HEK293 (cell line): ENCODE measurements around the gene DOCK8.

Experiments used
- CTCF ChIA-PET: fragments of 350-600 bp; formaldehyde crosslinking; extraction: SDS; loops from one replicate; lab custom pipeline; 2021; ENCODE audit warnings: antibody characterized with exemption; lab: Yijun Ruan, JAX
- POLR2A ChIA-PET: fragments of 300-600 bp; formaldehyde crosslinking; extraction: SDS; loops from one replicate; lab custom pipeline; 2020; ENCODE audit warnings: antibody characterized with exemption, inconsistent platforms; lab: Yijun Ruan, JAX
- H3K27ac ChIP-seq: fragments of 200-500 bp; sonication (Bioruptor generic); 2 replicates; pipeline ENCODE4 v1.5.1; 2014; ENCODE audit warnings: low read depth, low read length, control low read depth, inconsistent platforms; ENCODE audit errors: extremely low read depth
- H3K36me3 ChIP-seq, 2 experiments: fragments of 200-500 bp in 1 of 2; sonication (Bioruptor generic) in 1 of 2; 1 replicate in 1 of 2; 2 replicates in 1 of 2; pipeline ENCODE4 v1.5.1; 2014 to 2017; ENCODE audit warnings: inconsistent platforms in 2 of 2, low read length in 2 of 2; ENCODE audit not compliant: control insufficient read depth in 2 of 2, insufficient read depth in 1 of 2
- H3K4me1 ChIP-seq: fragments of 200-500 bp; sonication (Bioruptor generic); 2 replicates; pipeline ENCODE4 v1.5.1; 2014; ENCODE audit warnings: mild to moderate bottlenecking, low read length, inconsistent platforms; ENCODE audit not compliant: control insufficient read depth, insufficient read depth
- H3K4me3 ChIP-seq: 2 replicates; pipeline ENCODE4 v1.5.1; 2011; ENCODE audit warnings: low read depth, mild to moderate bottlenecking, control low read depth, low read length, moderate library complexity
- H3K9me3 ChIP-seq: fragments of 200-500 bp; sonication (Bioruptor generic); 2 replicates; pipeline ENCODE4 v1.5.1; 2014; ENCODE audit warnings: low read depth, low read length, inconsistent platforms; ENCODE audit not compliant: control insufficient read depth, insufficient read depth
- GLIS1 ChIP-seq: fragments of 450-650 bp; formaldehyde crosslinking; IDR thresholded peaks from 2 replicates; pipeline ENCODE4 v1.5.1; 2016; ENCODE audit warnings: missing biosample characterization, missing genetic modification characterization
- HIC1 ChIP-seq: fragments of 450-650 bp; formaldehyde crosslinking; IDR thresholded peaks from 2 replicates; pipeline ENCODE4 v1.5.1; 2016; ENCODE audit warnings: missing biosample characterization, missing genetic modification characterization
- IKZF3 ChIP-seq: fragments of 450-650 bp; IDR thresholded peaks from 2 replicates; pipeline ENCODE4 v1.5.0; 2018; ENCODE audit warnings: missing biosample characterization, mild to moderate bottlenecking, missing genetic modification characterization, moderate library complexity
- KLF1 ChIP-seq: fragments of 450-650 bp; formaldehyde crosslinking; IDR thresholded peaks from 2 replicates; pipeline ENCODE4 v1.5.1; 2016; ENCODE audit warnings: missing biosample characterization, missing genetic modification characterization
- ZFP3 ChIP-seq: fragments of 450-650 bp; formaldehyde crosslinking; IDR thresholded peaks from 2 replicates; pipeline ENCODE4 v1.5.1; 2016; ENCODE audit warnings: low read depth, missing biosample characterization, missing genetic modification characterization
- ZNF10 ChIP-seq: fragments of 450-650 bp; formaldehyde crosslinking; IDR thresholded peaks from 2 replicates; pipeline ENCODE4 v1.5.1; 2017; ENCODE audit warnings: missing biosample characterization, missing genetic modification characterization
- ZNF121 ChIP-seq: fragments of 450-650 bp; formaldehyde crosslinking; IDR thresholded peaks from 2 replicates; pipeline ENCODE4 v1.5.1; 2016; ENCODE audit warnings: missing biosample characterization, missing genetic modification characterization
- ZNF138 ChIP-seq: fragments of 450-650 bp; formaldehyde crosslinking; IDR thresholded peaks from 2 replicates; pipeline ENCODE4 v1.5.1; 2016; ENCODE audit warnings: missing biosample characterization, missing genetic modification characterization, borderline replicate concordance
- ZNF157 ChIP-seq: fragments of 450-650 bp; formaldehyde crosslinking; IDR thresholded peaks from 2 replicates; pipeline ENCODE4 v1.5.1; 2016; ENCODE audit warnings: missing biosample characterization, missing genetic modification characterization
- ZNF335 ChIP-seq: fragments of 450-650 bp; formaldehyde crosslinking; conservative IDR thresholded peaks from 2 replicates; pipeline ENCODE4 v1.5.1; 2016; ENCODE audit warnings: missing biosample characterization, missing genetic modification characterization
- ZNF37A ChIP-seq: fragments of 450-650 bp; IDR thresholded peaks from 2 replicates; pipeline ENCODE4 v1.5.1; 2018; ENCODE audit warnings: missing biosample characterization, missing genetic modification characterization
- ZNF423 ChIP-seq: fragments of 450-650 bp; formaldehyde crosslinking; IDR thresholded peaks from 2 replicates; pipeline ENCODE4 v1.5.1; 2016; ENCODE audit warnings: missing biosample characterization, missing genetic modification characterization
- ZNF473 ChIP-seq: fragments of 450-650 bp; formaldehyde crosslinking; IDR thresholded peaks from 2 replicates; pipeline ENCODE4 v1.5.1; 2017; ENCODE audit warnings: missing biosample characterization, missing genetic modification characterization
- ZNF529 ChIP-seq: fragments of 450-650 bp; formaldehyde crosslinking; IDR thresholded peaks from 2 replicates; pipeline ENCODE4 v1.5.1; 2017; ENCODE audit warnings: missing genetic modification characterization, missing biosample characterization; ENCODE audit not compliant: insufficient replicate concordance
- ZNF555 ChIP-seq: fragments of 450-650 bp; formaldehyde crosslinking; conservative IDR thresholded peaks from 2 replicates; pipeline ENCODE4 v1.5.1; 2017; ENCODE audit warnings: missing biosample characterization, mild to moderate bottlenecking, missing genetic modification characterization, inconsistent platforms
- ZNF664 ChIP-seq: fragments of 450-650 bp; formaldehyde crosslinking; IDR thresholded peaks from 2 replicates; pipeline ENCODE4 v1.5.1; 2016; ENCODE audit warnings: missing biosample characterization, missing genetic modification characterization
- ZXDB ChIP-seq: fragments of 450-650 bp; formaldehyde crosslinking; IDR thresholded peaks from 2 replicates; pipeline ENCODE4 v1.5.1; 2016; ENCODE audit warnings: missing biosample characterization, missing genetic modification characterization
- TF ChIP-seq, protein P1 (sequence below): fragments of 450-650 bp; formaldehyde crosslinking; IDR thresholded peaks from 2 replicates; pipeline ENCODE4 v1.5.1; 2016; ENCODE audit warnings: missing biosample characterization, missing genetic modification characterization
- TF ChIP-seq, protein P2 (sequence below): fragments of 450-650 bp; IDR thresholded peaks from 2 replicates; pipeline ENCODE4 v1.5.1; 2018; ENCODE audit warnings: missing biosample characterization, missing genetic modification characterization

Gene DOCK8

GRCh38 chr9:269081-269711 is 54.5 kb downstream of the DOCK8 start:
- ChIA-PET CTCF (no interaction called here), POLR2A (no interaction called here)
- Histone ChIP-seq H3K9me3 (no peaks in the 10 kb centered on the region), H3K36me3 (no peaks in the 10 kb centered on the region), H3K4me3 (no peak overlapping the region), H3K27ac (no peak overlapping the region), H3K4me1 (no peaks in the 10 kb centered on the region; the same call in 1 of the 2 replicates)
- TF ChIP-seq ZNF121 (no peak), ZNF10 (tag by site-specific recombination) (0 out of 2 replicates have a peak, but pooled peaks have one; percentile 42)

DNA sequence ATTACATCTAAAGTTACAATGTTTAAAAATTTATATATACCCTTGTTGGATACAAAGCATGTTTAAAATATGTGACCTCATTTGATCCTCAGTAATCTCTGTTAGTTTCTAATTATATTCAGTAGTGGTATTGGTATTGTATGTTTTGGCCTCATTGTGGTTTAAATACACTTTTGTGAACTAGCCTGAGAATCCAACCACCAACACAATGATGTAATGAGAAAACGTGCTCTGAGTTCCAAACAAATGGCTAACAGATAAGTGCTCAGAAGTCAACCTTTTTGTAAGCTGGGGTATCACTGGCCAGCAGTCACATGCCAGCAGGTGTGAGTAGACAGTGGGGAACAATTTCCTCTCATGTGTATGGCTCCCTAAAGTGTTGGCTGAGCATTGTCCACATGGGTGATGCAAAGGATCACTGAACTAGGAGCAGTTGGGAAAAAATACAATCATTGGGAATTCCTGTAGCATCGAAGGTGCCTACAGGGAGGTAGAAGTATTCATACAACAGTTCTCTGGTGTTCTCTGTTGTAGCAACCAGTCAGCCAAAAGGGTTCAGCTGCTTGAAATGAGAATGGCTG is 56.1 kb downstream of the DOCK8 start:
- POLR2A ChIA-PET: no interaction called here
- Histone ChIP-seq H3K27ac (no peak overlapping the region), H3K4me3 (no peak overlapping the region), H3K9me3 (no peaks in the 10 kb centered on the region)
- TF ChIP-seq HIC1 (tag by site-specific recombination) (no peak), IKZF3 (tag by site-specific recombination) (no peak), GLIS1 (tag by site-specific recombination) (no peak)
- TF ChIP-seq, all 188 proteins: peak for 0
- Histone ChIP-seq H3K36me3 (no peaks in the 10 kb centered on the region), H3K4me1 (no peaks in the 10 kb centered on the region; the same call in 1 of the 2 replicates)
- CTCF ChIA-PET: no interaction called here

DNA sequence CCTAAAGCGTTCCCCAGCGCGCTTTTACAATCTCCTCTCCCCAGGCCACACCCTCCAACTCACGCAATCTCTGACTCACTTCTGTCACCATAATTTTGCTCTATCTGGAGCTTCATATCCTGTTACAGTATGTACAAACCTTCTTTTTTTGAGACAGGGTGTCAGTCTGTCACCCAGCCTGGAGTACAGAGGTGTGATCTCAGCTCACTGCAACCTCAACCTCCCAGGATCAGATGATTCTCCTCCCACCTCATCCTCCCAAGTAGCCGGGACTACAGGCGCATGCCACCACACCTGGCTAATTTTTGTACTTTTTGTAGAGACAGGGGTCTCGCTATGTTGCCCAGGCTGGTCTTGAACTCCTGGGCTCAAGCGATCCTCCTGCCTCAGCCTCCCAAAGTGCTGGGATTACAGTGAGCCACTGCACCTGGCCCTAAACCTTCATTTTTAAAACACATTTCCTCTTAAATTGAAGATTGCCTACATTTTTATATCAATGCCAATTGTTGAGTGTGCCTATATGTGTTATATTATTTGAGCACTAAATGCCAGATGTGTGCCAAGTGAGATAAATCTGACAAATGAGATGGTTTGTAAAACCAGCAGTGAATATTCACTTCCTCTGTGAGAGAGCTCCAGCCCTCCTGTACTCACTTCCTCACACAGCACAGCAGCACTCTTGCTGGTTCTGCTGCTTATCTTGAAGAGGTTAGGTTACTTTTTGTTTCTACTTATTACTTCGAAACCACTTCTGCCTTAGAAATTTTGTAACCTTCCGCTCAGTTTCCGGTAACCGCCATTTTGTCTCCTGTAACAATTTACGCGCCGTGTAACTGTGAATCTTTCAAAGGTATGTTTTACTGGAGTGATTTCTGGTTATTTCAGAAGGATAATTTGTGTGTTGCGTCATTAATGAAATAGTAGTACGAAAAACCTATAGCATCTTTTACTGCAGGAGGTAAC is 57.9 kb downstream of the DOCK8 start:
- TF ChIP-seq ZNF555 (tag by site-specific recombination): no peak
- no peak for TF ChIP-seq ZNF529 (tag by site-specific recombination)
- TF ChIP-seq ZNF473 (tag by site-specific recombination): no peak
- TF ChIP-seq KLF1 (tag by site-specific recombination): no peak
- TF ChIP-seq ZNF138 (tag by site-specific recombination): no peak
- TF ChIP-seq, protein P1, sequence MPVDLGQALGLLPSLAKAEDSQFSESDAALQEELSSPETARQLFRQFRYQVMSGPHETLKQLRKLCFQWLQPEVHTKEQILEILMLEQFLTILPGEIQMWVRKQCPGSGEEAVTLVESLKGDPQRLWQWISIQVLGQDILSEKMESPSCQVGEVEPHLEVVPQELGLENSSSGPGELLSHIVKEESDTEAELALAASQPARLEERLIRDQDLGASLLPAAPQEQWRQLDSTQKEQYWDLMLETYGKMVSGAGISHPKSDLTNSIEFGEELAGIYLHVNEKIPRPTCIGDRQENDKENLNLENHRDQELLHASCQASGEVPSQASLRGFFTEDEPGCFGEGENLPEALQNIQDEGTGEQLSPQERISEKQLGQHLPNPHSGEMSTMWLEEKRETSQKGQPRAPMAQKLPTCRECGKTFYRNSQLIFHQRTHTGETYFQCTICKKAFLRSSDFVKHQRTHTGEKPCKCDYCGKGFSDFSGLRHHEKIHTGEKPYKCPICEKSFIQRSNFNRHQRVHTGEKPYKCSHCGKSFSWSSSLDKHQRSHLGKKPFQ (tag by site-specific recombination): no peak
- TF ChIP-seq GLIS1 (tag by site-specific recombination): no peak
- TF ChIP-seq ZFP3 (tag by site-specific recombination): no peak
- no peak for TF ChIP-seq ZNF335 (tag by site-specific recombination)
- TF ChIP-seq, protein P2, sequence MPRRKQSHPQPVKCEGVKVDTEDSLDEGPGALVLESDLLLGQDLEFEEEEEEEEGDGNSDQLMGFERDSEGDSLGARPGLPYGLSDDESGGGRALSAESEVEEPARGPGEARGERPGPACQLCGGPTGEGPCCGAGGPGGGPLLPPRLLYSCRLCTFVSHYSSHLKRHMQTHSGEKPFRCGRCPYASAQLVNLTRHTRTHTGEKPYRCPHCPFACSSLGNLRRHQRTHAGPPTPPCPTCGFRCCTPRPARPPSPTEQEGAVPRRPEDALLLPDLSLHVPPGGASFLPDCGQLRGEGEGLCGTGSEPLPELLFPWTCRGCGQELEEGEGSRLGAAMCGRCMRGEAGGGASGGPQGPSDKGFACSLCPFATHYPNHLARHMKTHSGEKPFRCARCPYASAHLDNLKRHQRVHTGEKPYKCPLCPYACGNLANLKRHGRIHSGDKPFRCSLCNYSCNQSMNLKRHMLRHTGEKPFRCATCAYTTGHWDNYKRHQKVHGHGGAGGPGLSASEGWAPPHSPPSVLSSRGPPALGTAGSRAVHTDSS: no peak
- no peak for TF ChIP-seq ZNF423 (tag by site-specific recombination)
- no peak for TF ChIP-seq ZNF157 (tag by site-specific recombination)
- TF ChIP-seq ZNF37A (tag by site-specific recombination): no peak
- TF ChIP-seq ZXDB (tag by site-specific recombination): no peak
- no peak for TF ChIP-seq ZNF664 (tag by site-specific recombination)
- Histone ChIP-seq H3K27ac (no peak overlapping the region), H3K36me3 (no peaks in the 10 kb centered on the region), H3K4me1 (no peaks in the 10 kb centered on the region), H3K9me3 (no peaks in the 10 kb centered on the region), H3K4me3 (no peak overlapping the region)
- ChIA-PET CTCF (no interaction called here), POLR2A (no interaction called here)
